DND-41 (cell line): ENCODE results near the gene ZNF366.

Experiments used
- CTCF ChIP-seq: IDR thresholded peaks from 2 replicates; pipeline ENCODE4 v1.5.1; 2012; ENCODE audit warnings: borderline replicate concordance, low read length, moderate library complexity, mild to moderate bottlenecking; ENCODE audit not compliant: poor library complexity, severe bottlenecking; ENCODE audit errors: extremely low read depth
- EZH2 ChIP-seq: IDR thresholded peaks from 3 replicates; pipeline ENCODE4 v1.6.1; 2012; ENCODE audit warnings: borderline replicate concordance, low read depth, mild to moderate bottlenecking, moderate library complexity, low read length, inconsistent platforms; ENCODE audit not compliant: severe bottlenecking

- TF ChIP-seq CTCF (no peak), EZH2 (no peak)
These were observed 43.4 kb upstream of the ZNF366 start for GRCh38 chr5:72550595-72550994.
